GM21619 (cell line): ENCODE results near the gene KCNIP3.
"Not testable (repeated sequence)": the region's sequence is repeated elsewhere in the genome, so short reads cannot be mapped to it uniquely, and the experiment has no call there.

ENCODE experiments used
- ATAC-seq: cut with Tn5 transposase; IDR thresholded peaks from one replicate; pipeline ENCODE4 v1.9.1; 2021; ENCODE audit not compliant: unreplicated experiment

Gene KCNIP3

DNA sequence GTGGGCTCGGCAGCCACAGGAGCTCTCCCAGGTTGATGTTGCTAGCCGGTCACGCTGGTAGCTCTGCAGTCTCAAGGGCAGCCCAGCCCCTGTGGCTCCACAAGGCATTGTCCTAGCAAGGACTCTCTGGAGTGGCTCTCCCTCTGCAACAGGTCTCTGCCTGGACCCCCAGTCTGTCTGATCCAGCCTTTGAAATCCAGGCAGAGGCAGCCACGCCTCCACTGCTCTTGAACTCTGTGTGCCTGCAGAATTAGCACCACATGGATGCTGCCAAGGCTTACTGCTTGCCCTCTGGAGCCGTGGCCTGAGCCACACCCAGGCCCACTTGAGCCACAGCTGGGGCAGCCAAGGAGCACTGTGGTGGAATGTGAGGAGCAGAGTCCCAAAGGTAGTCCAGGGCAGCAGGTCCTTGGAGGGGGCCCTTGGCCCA, 62.4 kb downstream of the KCNIP3 start:
- no peak for ATAC-seq

DNA sequence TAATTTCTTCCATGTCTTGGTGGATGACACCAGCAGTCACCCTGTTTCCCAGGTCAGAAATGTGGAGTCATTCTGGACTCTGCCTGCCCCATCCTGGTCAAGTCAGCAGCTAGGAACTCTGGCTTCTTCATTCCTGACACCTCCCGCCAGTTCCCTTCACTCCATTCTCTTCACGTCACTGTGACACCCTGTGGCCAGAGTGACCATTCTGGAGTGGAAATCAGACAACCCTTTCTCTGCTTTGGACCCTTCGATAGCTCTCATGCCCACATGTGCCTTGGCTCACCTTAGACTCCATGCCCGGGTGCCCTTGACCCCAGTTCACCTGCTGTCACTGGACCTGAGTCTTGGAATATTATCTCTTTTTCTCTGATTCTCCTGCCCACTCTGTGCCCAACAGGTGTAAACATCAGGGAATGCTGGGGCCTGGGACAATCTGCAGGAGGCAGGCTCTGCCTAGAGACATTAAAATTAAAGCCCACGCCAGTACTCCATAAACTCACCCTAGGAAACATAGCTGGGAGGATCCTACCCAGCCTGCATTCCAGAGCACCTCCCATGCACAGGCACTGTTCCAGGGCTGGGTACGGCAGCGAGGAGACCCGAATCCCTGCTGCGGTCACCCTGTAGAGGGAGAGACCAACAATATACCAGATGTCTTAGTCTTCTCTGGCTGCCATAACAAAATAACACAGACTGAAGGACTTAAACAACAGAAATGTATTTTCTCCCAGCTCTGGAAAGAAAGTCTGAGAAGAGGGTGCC, 64.3 kb downstream of the KCNIP3 start:
- ATAC-seq, result no peak

DNA sequence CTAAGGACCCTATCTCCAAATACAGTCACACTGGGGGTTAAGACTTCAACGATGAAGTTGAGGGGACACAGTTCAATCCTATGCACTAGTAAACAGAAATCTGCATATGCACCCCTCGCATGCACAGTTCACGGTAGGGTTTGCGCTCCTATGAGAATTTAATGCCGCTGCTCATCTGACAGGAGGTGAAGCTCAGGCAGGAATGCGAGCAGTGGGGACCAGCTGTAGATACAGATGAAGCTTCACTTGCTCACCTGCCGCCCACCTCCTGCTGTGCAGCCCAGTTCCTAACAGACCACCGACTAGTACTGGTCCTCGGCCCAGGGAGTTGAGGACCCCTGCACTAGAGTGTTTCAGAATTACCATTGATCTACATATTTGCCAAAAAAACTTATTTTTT, 65.3 kb downstream of the KCNIP3 start:
- no peak for ATAC-seq

DNA sequence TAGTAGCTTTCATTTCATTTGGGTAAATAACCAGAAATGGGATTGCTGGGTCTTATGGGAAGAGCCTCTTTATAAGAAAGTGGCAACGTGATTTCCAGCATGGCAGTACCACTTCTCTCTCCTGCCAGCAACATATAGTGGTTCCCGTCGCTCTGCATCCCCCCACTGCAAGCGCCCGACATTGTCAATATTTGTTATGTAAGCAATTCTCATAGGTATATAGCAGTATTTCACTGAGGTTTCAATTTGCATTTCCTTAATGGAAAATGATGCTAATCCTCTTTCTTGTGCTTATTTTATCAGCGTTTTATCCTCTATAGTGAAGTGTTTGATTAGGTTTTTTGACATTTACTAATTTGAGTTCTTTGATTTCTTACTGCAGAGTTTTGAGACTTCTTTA, 69.4 kb downstream of the KCNIP3 start:
- ATAC-seq, result no peak

DNA sequence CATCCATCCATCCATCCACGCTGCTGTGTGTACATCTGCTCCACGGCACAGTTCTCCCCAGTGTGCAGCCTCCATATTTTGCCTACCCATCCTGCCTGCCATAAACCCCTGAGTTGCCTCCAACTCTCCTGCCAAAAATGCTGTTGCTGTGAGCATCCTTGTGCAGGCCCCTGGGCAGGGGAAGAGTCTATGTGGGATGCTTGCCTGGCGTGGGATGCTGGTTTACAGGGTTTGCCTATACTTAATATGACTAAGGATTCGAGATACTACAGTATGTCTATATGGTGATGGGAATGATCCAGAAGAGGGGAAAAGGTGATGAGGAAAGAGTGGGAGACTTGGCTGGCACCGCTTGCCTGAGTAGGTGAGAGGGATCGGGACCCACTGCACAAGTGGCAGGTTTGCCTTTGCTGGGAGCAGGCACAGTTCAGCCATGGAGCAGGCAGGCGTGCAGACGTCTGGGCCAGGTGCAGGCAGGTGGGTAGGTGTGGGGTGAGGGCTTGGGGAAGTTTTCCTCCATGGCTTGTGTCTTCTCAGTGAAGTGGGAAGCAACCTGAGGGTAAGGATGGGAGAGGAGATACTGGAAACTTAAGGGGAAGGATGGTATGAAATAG, 75.2 kb downstream of the KCNIP3 start:
- no peak for ATAC-seq

DNA sequence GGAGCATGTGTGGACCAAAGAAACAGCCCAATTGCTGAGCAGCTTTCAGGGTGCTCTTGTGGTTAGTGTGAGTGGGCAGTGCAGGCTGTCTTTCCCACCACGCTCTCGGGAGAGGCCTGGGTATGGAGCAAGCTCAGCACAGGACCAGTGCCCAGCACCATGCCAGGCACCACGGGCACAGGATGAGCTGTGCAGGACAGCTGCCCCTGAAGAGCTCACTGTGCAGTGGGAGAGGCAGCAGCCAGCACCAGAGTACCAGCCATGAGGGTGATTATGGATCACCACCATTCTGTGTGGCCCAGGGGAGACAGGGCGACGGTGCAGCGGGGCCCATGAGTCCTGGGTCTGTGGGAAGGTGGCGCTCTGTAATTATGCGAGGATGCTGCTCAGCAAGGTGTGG, 75.7 kb downstream of the KCNIP3 start:
- no peak for ATAC-seq

DNA sequence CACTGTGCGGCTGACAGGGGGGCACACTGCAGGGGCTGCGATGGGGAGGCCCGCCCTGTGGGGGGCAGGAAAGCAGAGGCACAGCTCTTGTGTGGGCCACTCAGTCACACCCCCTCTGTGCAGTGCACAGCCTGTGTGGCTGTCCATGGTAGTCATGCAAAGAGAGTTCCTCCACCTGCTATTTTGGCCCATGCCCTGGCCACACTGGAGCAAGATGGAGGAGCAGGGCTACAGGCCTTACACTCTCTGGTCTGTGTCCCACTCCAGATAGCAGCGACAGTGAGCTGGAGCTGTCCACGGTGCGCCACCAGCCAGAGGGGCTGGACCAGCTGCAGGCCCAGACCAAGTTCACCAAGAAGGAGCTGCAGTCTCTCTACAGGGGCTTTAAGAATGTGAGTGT, 76.9 kb downstream of the KCNIP3 start:
- ATAC-seq, result no peak

DNA sequence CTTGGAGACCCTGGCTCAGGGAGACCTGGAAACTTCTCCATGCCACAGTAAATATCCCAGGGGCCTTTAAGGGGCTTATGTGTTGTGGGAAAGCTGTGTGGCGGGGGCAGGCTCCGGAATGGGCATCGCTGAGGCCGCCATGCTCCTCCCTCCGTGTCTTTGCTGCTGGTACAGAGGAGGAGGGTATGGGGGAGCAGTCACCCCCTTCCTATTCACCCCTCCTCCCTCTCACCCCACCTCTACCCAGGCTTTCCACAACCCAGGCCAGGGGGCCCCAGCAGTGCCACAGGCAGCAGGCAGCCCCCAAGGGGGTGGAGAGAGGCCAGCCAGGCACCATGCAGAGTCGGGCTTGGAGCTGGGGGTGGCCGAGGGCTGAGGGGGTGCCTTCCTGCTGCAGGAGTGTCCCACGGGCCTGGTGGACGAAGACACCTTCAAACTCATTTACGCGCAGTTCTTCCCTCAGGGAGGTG, 77.3 kb downstream of the KCNIP3 start:
- ATAC-seq, result no peak

DNA sequence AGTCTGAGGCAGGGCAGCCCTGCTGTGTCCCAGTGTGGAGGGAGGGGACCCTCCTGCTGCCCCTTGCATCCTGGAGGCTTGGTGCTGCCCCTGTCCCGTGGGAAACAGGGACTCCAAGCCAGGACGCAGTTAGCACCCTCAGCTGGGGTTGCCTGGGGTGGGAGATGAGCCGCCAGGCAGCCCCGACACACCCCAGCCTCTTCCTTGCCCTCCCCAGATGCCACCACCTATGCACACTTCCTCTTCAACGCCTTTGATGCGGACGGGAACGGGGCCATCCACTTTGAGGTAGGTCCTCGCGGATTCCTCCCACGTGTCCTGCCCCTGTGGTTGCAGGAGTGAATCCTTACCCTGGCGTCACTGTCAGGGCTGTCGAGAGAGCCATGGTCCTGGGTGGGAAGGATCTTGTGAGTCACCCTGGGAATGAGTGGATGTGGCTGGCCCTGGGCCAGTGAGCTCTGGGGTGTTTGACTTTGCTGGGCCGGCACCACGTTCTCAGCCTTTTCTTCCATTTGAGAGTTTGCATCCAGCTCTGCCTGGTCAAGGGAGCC, 77.8 kb downstream of the KCNIP3 start:
- ATAC-seq, result no peak

DNA sequence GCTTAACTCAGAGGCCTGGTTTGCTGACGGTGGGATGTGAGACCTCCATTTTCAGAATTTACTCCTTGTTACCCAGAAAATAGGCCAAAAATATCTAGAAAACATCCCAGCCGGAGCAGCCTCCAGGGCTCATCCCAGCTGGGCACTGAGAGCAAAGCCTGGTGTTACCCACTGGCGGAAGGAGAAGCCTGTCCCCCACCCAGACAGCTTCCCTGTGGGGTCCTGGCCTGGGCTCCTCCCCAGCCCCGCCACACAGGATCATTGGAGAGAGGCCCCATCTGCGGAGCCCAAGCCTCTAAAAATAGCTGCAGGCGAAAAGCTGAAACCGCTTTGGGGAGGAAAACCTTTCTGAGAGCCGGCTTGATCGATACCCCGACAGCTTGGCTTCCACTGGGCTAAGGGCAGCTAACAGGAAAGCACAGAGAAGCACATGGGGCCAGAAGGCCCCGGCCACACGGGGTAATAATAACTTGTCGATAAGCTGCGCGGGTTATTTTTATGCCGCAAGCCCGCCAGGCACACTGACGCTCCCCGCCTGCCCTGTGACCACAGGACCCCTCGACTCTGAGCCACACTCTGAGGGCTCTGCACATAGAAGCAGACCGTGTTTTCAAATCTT, 78.5 kb downstream of the KCNIP3 start:
- no peak for ATAC-seq

DNA sequence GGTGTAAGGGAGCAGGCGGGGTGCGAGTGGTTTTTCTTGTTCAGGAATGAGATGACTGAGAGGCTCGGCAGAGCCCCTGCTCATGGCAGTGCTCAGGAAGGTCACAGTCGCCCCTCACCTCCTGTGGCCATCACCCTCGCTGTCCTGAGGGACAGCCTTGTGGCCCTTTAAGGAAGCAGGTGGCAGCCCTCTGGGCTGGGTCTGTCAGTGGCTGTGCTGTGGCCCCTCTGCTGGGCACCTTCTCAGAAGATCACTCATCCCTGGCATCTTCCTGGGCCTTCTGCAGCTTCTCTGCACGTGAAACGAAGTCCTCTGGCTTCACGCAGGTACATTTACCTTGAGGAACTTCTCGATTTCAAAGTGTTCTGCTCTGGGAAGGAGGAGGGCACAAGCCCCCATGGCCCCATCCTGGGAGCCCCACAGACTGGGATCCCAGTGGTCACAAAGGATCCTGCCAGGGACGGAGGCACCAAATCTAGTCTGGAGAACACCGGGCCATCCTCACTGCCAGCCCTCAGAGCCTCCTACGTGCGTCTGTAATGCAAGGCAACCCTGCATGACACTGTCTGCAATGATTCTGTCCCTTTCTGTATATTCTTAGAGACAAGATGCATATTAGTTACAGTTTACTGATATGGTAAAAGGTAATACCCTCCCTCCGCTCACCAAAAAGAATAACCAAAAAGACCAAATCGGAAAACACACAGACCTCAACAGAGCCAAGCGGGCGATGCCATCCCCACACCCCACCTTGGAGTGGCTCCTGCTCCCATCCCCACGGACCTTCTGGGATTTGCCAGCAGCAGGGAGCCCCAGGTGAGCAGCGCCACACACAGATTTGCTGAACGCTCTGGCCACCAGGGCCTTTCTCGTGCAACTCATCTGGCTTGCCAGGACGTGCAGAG, 79.4 kb downstream of the KCNIP3 start:
- no peak for ATAC-seq

DNA sequence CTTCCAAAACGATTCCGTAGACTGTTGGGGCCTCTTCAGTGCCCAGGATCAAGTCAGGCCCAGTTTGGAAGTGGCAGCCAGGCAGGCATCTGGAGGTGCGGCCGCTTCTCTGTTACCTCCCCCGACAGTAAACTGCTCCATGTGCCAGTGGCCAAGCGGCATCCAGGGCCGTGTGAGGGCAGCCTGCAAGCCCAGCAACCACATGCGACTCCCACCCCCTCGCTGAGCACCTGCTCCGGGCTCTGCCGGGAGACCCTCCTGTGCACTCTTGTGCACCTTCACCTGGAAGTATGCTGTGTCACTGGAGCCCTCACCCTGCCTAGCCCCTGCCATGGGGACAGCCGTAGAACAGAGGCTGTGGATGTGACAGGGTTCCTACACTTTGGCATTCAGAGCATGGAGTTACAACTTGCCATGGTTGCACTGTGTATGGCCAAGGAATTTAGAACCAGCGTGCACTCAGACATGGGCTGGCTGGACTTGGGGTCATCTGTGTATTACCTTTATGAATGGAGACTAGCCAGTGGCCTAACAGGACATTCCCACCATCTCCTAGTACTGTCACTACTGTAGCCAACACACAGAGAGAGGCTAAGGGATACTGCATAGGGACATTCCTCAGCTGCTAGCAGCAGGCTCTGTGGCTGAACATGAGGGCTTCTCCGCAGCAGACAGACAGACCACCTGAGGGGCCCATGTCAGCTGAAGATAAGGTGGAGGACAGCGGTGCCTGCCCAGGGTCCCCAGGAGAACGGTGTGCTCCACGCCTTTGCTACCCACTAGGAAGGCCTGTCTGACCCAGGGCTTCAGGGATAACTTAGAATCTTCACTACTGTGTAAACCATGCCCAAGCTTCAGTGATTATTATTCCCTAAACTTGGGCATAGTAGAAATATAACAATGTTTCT, 80.3 kb downstream of the KCNIP3 start:
- no peak for ATAC-seq

DNA sequence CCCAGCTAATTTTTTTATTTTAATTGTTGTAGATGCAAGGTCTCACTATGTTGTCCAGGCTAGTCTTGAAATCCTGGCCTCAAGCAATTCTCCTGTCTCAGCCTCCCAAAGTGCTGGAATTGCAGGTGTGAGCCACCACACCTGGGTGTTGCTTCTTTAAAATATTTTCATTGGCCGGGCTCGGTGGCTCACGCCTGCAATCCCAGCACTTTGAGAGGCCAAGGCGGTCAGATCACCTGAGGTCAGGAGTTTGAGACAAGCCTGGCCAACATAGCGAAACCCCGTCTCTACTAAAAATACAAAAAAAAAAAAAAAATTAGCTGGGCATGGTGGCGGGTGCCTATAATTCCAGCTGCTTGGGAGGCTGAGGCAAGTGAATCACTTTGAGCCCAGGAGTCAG, 81.1 kb downstream of the KCNIP3 start:
- ATAC-seq, result not testable (repeated sequence)

DNA sequence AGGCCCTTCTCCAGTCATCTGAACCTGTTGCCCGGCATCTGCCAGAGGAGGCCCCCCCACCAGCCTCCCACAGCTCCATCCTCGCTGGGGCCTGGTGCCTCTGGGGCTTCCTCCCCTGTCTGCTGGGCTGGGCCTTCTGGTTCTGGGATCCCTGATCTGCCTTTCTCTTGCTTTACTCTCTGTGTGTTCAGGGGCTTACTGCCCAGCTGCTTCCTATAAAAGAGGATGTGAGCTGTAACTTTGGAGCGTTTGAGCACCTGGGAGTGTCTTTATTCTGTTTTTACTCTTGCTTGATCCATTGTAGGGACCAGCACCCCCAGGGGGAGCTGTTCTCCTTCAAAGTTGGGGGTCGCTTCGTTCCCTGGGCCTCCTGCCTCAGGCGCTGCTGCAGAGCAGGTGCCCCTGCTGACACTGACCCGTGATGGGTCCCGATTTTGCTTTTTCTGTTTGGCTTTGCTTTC, 82.3 kb downstream of the KCNIP3 start:
- no peak for ATAC-seq

DNA sequence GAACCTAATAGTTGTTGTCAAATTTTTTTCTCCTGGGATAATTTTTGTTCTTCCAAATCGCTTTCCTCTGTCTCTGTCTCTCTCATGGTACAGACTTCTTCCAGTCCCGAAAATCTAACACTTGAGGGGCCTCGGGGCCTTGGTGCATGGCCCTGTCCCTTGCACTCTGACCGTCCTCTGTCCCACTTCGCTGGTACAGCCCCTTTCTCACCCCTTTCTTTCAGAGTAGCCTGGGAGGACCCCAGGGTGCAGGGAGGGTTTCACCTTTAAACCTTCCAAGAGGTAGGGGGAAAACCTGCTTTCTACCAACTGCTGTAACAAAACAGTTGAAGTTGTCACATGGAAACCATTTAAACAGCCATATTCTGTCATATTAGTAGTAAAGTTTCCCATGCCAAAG, 83.1 kb downstream of the KCNIP3 start:
- ATAC-seq, result no peak

DNA sequence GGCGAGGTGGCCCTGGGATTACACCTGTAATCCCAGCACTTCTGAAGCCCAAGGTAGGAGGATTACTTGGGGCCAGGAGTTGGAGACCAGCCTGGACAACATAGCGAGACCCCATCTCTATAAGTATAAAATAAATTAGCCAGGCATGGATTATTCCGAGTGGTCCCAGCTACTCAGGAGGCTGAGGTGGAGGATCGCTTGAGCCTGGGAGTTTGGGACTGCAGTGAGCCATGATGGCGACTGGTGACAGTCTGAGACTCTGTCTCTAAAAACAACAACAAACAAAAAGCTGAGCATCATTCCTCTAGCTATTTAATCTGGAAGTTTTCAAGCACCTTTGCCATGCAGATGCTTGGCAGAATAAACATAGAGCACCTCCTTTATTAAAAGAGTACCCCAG, 83.6 kb downstream of the KCNIP3 start:
- no peak for ATAC-seq

DNA sequence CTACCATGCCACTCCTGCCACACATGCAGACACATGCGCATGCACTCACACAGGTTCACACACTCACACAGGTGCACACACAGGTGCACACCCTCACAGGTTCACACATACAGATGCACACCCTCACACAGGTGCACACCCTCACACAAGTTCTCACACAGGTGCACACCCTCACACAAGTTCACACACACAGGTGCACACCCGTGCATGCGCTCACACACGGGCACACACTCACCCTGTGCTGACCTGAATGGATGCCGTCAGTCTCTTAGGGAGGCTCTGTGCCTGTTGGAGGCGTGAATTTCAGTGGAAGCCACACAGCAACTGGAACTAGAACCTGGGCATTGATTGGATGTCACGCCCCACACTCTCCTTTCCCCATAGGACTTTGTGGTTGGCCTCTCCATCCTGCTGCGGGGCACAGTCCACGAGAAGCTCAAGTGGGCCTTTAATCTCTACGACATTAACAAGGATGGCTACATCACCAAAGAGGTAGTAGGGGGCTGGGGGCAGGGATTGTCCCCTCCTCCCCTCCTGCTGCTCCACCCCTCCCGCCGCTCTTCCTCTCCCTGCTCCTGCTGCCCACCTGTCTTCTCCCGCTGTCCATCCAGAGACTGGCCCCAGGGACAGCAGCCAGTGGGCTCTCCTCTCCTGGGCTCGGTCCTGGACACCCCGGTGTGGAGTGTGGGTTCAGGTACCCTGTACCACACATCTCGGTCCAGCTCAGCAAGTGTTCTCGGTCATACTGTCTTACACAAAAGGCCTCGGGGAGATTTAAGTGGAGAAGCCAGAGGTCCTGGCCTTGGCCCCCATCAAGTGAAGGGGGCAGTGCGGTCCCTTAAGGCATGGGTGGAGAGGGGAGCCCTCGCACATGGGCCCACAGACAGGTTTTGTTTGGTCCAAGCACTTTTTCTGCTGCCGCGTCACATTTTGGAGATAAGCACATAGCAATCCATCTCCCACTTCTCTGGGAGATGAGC, 84.4 kb downstream of the KCNIP3 start:
- ATAC-seq, result no peak

DNA sequence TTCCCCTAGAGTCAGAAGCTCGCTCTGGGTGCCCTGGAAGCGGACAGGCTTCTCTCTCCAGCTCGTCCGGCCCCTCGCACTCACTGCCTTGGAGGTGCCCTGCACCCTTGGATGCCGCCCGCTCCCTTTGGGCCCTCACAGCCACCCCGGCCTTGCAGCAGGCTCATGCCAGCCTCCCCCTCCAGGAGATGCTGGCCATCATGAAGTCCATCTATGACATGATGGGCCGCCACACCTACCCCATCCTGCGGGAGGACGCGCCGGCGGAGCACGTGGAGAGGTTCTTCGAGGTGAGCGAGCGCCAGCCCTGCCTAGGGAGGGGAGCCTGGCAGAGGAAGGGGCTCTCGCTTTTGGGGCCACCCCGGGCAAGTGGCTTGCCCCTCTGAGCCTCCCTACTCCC, 85.0 kb downstream of the KCNIP3 start:
- no peak for ATAC-seq
